Progenitor cell of endocrine pancreas (in vitro differentiated cells): ENCODE data around the gene ZNF554. TPM values are rescaled to one million over a fixed set of nuclear protein-coding genes. Genes with fewer than 3 reads are reported as not detected.

ENCODE experiments used
- DNase-seq: peaks from one replicate; pipeline ENCODE4 v3.0.0; 2021; ENCODE audit warnings: low spot score; ENCODE audit not compliant: unreplicated experiment
- H3K27ac Mint-ChIP-seq: 2 replicates; pipeline ENCODE4 v1.8.0; 2021; ENCODE audit warnings: mild to moderate bottlenecking, moderate library complexity, mixed read lengths
- H3K27me3 Mint-ChIP-seq: 2 replicates; pipeline ENCODE4 v1.8.0; 2021; ENCODE audit warnings: mixed read lengths
- H3K36me3 Mint-ChIP-seq: 2 replicates; pipeline ENCODE4 v1.8.0; 2022; ENCODE audit warnings: mixed read lengths; ENCODE audit not compliant: insufficient read depth
- H3K4me1 Mint-ChIP-seq: 2 replicates; pipeline ENCODE4 v1.8.0; 2021; ENCODE audit warnings: low read depth, mixed read lengths
- H3K4me3 Mint-ChIP-seq: 2 replicates; pipeline ENCODE4 v1.8.0; 2021; ENCODE audit warnings: low read depth, mild to moderate bottlenecking, moderate library complexity, mixed read lengths
- H3K9me3 Mint-ChIP-seq: 2 replicates; pipeline ENCODE4 v1.8.0; 2021; ENCODE audit warnings: low read depth, mixed read lengths
- CTCF ChIP-seq: fragments of 200-600 bp; sonication (generic); IDR thresholded peaks from one replicate; pipeline ENCODE4 v1.5.0; 2021; ENCODE audit warnings: antibody characterized with exemption, mild to moderate bottlenecking; ENCODE audit not compliant: unreplicated experiment
- total RNA-seq: library from RNA; stranded (reverse); gene quantifications from 2 replicates; pipeline ENCODE4 v1.2.1, GENCODE V29; 2021

Gene ZNF554
- total RNA-seq, 1 donor from 2014 or later = 14.1 TPM

- H3K27me3 Mint-ChIP-seq = no peaks in the 10 kb centered on the region
- H3K4me3 Mint-ChIP-seq = no peak overlapping the region
- H3K4me1 Mint-ChIP-seq = no peaks in the 10 kb centered on the region
- H3K27ac Mint-ChIP-seq = no peak overlapping the region
- TF ChIP-seq CTCF = no peak
- H3K36me3 Mint-ChIP-seq = peaks cover 16% of the 10 kb centered on the region
- no peak for DNase-seq
- H3K9me3 Mint-ChIP-seq = no peaks in the 10 kb centered on the region
Measured at GRCh38 chr19:2793126-2793525, 26.5 kb upstream of the ZNF554 start.

GRCh38 chr19:2793577-2793976 is 26.1 kb upstream of the ZNF554 start:
- H3K36me3 Mint-ChIP-seq = peaks cover 16% of the 10 kb centered on the region
- H3K27me3 Mint-ChIP-seq = no peaks in the 10 kb centered on the region
- no peak overlapping the region for H3K27ac Mint-ChIP-seq

GRCh38 chr19:2795827-2796658 is 23.6 kb upstream of the ZNF554 start:
- Mint-ChIP-seq H3K27ac (peak overlapping the region; percentile 29), H3K36me3 (peaks cover 16% of the 10 kb centered on the region), H3K27me3 (no peaks in the 10 kb centered on the region), H3K9me3 (no peaks in the 10 kb centered on the region), H3K4me1 (no peaks in the 10 kb centered on the region), H3K4me3 (no peak overlapping the region)
- TF ChIP-seq CTCF = no peak
- DNase-seq = no peak

More at GRCh38 chr19:2793577-2793976, 26.1 kb upstream of the ZNF554 start:
- no peak for DNase-seq
- Mint-ChIP-seq H3K9me3 (no peaks in the 10 kb centered on the region), H3K4me1 (no peaks in the 10 kb centered on the region), H3K4me3 (no peak overlapping the region)
- TF ChIP-seq CTCF = no peak

- Mint-ChIP-seq H3K27ac (no peak overlapping the region), H3K9me3 (no peaks in the 10 kb centered on the region), H3K27me3 (no peaks in the 10 kb centered on the region), H3K36me3 (peaks cover 16% of the 10 kb centered on the region), H3K4me1 (no peaks in the 10 kb centered on the region), H3K4me3 (no peak overlapping the region)
- DNase-seq = no peak
- TF ChIP-seq CTCF = no peak
Measured at GRCh38 chr19:2796659-2797266, 22.9 kb upstream of the ZNF554 start.

- Mint-ChIP-seq H3K27me3 (no peaks in the 10 kb centered on the region), H3K4me1 (no peaks in the 10 kb centered on the region), H3K4me3 (no peak overlapping the region), H3K9me3 (no peaks in the 10 kb centered on the region), H3K27ac (no peak overlapping the region), H3K36me3 (peaks cover 15% of the 10 kb centered on the region)
- DNase-seq = no peak
- no peak for TF ChIP-seq CTCF
Measured at GRCh38 chr19:2797280-2797679, 22.4 kb upstream of the ZNF554 start.
